ENCODE data around the gene SHISA6.

SHISA6 gene

GRCh38 chr17:11446316-11446715 lies 205.3 kb downstream of the SHISA6 start:
- Mint-ChIP-seq H3K27ac (no peak overlapping the region), H3K9me3 (peaks cover 27% of the 10 kb centered on the region), H3K4me3 (no peak overlapping the region), H3K4me1 (ENCODE audit: low read depth) (no peaks in the 10 kb centered on the region), H3K27me3 (ENCODE audit: low read depth) (no peaks in the 10 kb centered on the region), H3K36me3 (ENCODE audit: low read depth) (no peaks in the 10 kb centered on the region)

DNA sequence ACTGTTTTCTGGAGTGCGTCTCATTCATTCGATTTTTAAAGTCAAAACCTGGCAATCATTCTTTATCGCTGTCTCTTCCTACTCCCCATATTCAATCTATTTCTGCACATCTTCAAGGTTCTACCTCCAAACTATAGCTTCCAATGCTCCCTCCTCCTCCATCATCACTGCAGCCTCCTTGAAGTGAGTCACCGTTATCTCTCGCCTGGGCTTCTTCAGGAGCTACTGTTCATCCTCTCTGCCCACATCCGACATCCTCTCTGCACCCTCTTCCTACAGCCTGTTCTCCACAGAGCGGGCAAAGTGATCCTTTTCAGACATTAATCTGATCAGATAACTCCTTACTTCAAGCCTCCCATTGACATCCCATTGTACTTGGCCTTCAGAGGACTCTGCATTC lies 213.1 kb downstream of the SHISA6 start:
- no peaks in the 10 kb centered on the region for H3K4me1 Mint-ChIP-seq (ENCODE audit: low read depth)
- H3K27me3 Mint-ChIP-seq (ENCODE audit: low read depth) = no peaks in the 10 kb centered on the region
- no peak overlapping the region for H3K27ac Mint-ChIP-seq
- peaks cover 36% of the 10 kb centered on the region for H3K9me3 Mint-ChIP-seq
- H3K4me3 Mint-ChIP-seq = no peak overlapping the region
- no peaks in the 10 kb centered on the region for H3K36me3 Mint-ChIP-seq (ENCODE audit: low read depth)

GRCh38 chr17:11458279-11458678 lies 217.3 kb downstream of the SHISA6 start:
- Mint-ChIP-seq H3K4me3 (no peak overlapping the region), H3K27me3 (ENCODE audit: low read depth) (no peaks in the 10 kb centered on the region), H3K4me1 (ENCODE audit: low read depth) (no peaks in the 10 kb centered on the region), H3K9me3 (peaks cover 25% of the 10 kb centered on the region), H3K36me3 (ENCODE audit: low read depth) (no peaks in the 10 kb centered on the region), H3K27ac (no peak overlapping the region)

DNA sequence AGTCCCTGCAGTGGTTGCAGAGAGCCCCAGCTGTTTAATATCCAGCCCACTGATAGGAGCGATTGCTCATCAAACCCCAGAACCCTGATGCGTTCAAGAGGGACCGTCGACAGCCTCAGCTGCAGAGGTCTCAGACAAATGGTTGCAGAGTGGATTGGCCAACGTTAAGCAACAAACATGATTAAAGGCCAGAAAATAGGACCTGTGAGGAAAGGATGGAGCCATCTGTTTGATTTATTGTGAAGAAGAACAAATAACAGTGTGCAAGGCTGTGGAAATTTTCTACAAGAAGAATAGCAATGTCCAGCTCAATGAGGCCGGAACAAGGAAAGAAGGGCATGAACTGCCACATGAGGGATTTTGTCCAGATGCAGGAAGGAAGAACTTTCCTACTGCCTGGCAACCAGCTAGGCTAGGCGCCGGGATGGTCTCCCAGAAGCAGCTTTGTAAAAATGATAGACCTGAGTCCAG lies 218.9 kb downstream of the SHISA6 start:
- no peaks in the 10 kb centered on the region for H3K27me3 Mint-ChIP-seq (ENCODE audit: low read depth)
- H3K4me1 Mint-ChIP-seq (ENCODE audit: low read depth) = no peaks in the 10 kb centered on the region
- peaks cover 13% of the 10 kb centered on the region for H3K9me3 Mint-ChIP-seq
- H3K4me3 Mint-ChIP-seq = no peak overlapping the region
- no peaks in the 10 kb centered on the region for H3K36me3 Mint-ChIP-seq (ENCODE audit: low read depth)
- no peak overlapping the region for H3K27ac Mint-ChIP-seq

DNA sequence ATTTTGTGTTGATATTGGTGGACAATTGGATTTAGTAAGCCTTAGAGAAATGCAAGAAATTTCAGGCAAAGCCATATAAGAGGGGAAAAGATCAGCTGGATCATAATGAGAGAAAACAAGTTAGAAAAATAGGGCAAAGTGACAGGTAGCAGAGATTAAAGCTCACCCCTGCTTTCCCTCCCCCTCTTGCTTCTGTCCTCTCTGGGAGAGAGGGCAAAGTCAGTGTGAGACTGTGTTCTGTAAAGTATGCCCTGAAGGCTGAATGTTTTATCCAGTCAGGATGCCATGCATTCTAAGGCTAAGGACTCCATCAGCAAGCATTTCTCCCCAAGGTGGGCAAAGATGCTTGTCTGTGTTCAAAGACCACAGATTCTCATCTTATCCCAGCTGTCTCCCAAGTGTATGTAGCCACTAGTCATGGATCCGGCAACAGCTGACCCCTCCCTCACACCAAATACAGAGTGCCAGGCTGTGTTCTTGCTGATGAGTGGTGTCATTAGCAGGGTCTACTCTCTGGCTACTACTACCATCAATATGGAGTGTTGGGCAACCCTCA lies 221.1 kb downstream of the SHISA6 start:
- no peaks in the 10 kb centered on the region for H3K27me3 Mint-ChIP-seq (ENCODE audit: low read depth)
- H3K4me1 Mint-ChIP-seq (ENCODE audit: low read depth) = no peaks in the 10 kb centered on the region
- peaks cover 19% of the 10 kb centered on the region for H3K9me3 Mint-ChIP-seq
- H3K4me3 Mint-ChIP-seq = no peak overlapping the region
- H3K36me3 Mint-ChIP-seq (ENCODE audit: low read depth) = no peaks in the 10 kb centered on the region
- no peak overlapping the region for H3K27ac Mint-ChIP-seq

- no peak overlapping the region for H3K27ac Mint-ChIP-seq
- H3K4me1 Mint-ChIP-seq (ENCODE audit: low read depth) = no peaks in the 10 kb centered on the region
- no peaks in the 10 kb centered on the region for H3K36me3 Mint-ChIP-seq (ENCODE audit: low read depth)
- peaks cover 15% of the 10 kb centered on the region for H3K9me3 Mint-ChIP-seq
- H3K27me3 Mint-ChIP-seq (ENCODE audit: low read depth) = no peaks in the 10 kb centered on the region
- no peak overlapping the region for H3K4me3 Mint-ChIP-seq
These were observed 226.6 kb downstream of the SHISA6 start for GRCh38 chr17:11467639-11468038.

DNA sequence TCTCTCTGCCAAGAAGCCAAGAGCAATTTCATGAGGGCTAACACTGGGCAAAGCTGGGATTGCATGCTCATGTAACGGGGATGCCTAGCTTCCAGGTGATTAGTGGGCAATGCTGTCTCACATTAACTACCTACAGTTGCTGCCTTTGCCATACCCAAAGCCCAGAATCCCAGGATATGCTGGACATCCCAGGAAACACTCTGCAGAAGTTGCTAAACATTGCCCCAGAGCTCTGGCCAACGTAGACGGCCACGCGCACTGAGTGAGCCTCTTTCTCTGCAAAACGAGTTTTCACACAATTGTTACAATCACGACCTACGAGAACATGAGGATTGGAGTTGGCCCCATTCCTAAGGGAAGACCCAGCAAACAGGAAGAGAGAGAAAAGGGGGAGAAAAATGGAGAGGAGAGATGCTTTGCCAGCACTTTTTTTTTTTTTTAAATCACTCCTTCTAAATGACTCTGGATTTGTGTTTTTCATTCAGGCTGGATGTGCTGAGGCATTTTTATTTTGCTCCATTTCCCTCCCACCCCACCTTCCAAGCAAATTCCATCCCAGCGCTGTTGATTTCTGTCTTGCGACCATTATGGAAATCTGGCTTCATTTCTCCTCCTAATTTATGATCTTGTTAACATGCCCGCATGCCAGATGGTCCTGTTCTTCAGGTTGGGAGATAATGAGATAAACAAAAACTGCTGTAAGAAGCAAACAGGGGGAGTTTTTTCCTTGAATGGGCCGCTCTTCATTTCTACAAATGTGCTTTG lies 244.5 kb downstream of the SHISA6 start:
- Mint-ChIP-seq H3K36me3 (ENCODE audit: low read depth) (no peaks in the 10 kb centered on the region), H3K27ac (no peak overlapping the region), H3K27me3 (ENCODE audit: low read depth) (no peaks in the 10 kb centered on the region), H3K4me1 (ENCODE audit: low read depth) (no peaks in the 10 kb centered on the region), H3K9me3 (peaks cover 22% of the 10 kb centered on the region), H3K4me3 (no peak overlapping the region)

GRCh38 chr17:11486101-11486867 lies 245.3 kb downstream of the SHISA6 start:
- H3K27ac Mint-ChIP-seq = no peak overlapping the region
- no peak overlapping the region for H3K4me3 Mint-ChIP-seq
- H3K36me3 Mint-ChIP-seq (ENCODE audit: low read depth) = no peaks in the 10 kb centered on the region
- no peaks in the 10 kb centered on the region for H3K4me1 Mint-ChIP-seq (ENCODE audit: low read depth)
- no peaks in the 10 kb centered on the region for H3K27me3 Mint-ChIP-seq (ENCODE audit: low read depth)
- peaks cover 24% of the 10 kb centered on the region for H3K9me3 Mint-ChIP-seq

GRCh38 chr17:11486868-11487310 lies 245.9 kb downstream of the SHISA6 start:
- H3K9me3 Mint-ChIP-seq = peaks cover 24% of the 10 kb centered on the region
- H3K4me1 Mint-ChIP-seq (ENCODE audit: low read depth) = no peaks in the 10 kb centered on the region
- H3K27me3 Mint-ChIP-seq (ENCODE audit: low read depth) = no peaks in the 10 kb centered on the region
- H3K4me3 Mint-ChIP-seq = no peak overlapping the region
- H3K36me3 Mint-ChIP-seq (ENCODE audit: low read depth) = no peaks in the 10 kb centered on the region
- no peak overlapping the region for H3K27ac Mint-ChIP-seq

DNA sequence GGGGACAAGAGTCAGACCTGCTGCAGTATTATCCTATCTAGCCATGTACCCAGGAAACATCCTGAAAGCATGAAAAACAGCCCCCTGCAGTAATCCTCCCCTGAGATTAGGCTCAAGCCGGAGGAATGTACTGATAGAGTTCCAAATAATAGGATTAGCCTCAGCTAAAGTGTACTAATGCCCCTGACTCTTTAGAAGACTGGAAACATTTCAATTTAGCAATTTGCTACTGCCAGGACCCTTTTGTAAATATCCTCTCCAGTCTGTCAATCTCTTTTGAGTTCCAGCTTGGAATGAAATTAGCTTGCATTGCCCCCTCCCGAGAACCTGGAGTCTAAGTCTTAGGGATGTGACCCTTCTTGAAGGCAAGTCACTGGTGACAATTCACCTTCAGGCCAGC lies 246.5 kb downstream of the SHISA6 start:
- Mint-ChIP-seq H3K27me3 (ENCODE audit: low read depth) (no peaks in the 10 kb centered on the region), H3K4me1 (ENCODE audit: low read depth) (no peaks in the 10 kb centered on the region), H3K4me3 (no peak overlapping the region), H3K27ac (no peak overlapping the region), H3K9me3 (peaks cover 24% of the 10 kb centered on the region), H3K36me3 (ENCODE audit: low read depth) (no peaks in the 10 kb centered on the region)

GRCh38 chr17:11488407-11488806 lies 247.4 kb downstream of the SHISA6 start:
- no peaks in the 10 kb centered on the region for H3K36me3 Mint-ChIP-seq (ENCODE audit: low read depth)
- H3K4me1 Mint-ChIP-seq (ENCODE audit: low read depth) = no peaks in the 10 kb centered on the region
- peaks cover 24% of the 10 kb centered on the region for H3K9me3 Mint-ChIP-seq
- no peaks in the 10 kb centered on the region for H3K27me3 Mint-ChIP-seq (ENCODE audit: low read depth)
- no peak overlapping the region for H3K27ac Mint-ChIP-seq
- no peak overlapping the region for H3K4me3 Mint-ChIP-seq

DNA sequence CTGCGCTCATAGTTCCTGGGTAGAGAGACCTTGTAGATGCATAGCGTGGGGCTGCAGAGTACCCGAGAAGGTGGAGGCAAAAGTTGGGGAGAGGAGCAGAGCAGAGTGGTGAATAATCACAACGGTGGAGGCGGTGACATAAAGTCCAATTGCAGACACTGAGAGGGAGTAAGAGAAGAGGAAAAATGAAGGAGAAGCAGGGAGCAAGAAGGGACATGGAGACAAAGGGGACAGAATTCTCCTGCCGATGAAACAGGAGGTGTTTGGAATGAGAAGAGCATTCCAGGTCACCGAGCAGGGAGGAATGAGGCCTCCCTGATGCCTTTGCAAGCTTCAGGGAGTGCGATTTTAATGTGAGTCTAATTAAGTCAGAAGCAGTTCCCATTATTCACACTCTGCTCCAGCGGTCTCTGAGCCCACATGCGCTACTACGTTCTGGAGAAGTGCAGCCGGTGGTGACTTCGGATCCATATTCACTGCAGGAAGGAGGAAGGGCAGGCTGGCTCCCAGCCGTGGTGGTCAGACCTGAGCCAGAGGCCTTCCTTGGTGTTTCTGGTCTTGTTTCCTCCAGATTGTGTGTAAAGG lies 249.2 kb downstream of the SHISA6 start:
- no peaks in the 10 kb centered on the region for H3K4me1 Mint-ChIP-seq (ENCODE audit: low read depth)
- H3K27me3 Mint-ChIP-seq (ENCODE audit: low read depth) = no peaks in the 10 kb centered on the region
- H3K9me3 Mint-ChIP-seq = peaks cover 29% of the 10 kb centered on the region
- H3K4me3 Mint-ChIP-seq = no peak overlapping the region
- no peaks in the 10 kb centered on the region for H3K36me3 Mint-ChIP-seq (ENCODE audit: low read depth)
- no peak overlapping the region for H3K27ac Mint-ChIP-seq

DNA sequence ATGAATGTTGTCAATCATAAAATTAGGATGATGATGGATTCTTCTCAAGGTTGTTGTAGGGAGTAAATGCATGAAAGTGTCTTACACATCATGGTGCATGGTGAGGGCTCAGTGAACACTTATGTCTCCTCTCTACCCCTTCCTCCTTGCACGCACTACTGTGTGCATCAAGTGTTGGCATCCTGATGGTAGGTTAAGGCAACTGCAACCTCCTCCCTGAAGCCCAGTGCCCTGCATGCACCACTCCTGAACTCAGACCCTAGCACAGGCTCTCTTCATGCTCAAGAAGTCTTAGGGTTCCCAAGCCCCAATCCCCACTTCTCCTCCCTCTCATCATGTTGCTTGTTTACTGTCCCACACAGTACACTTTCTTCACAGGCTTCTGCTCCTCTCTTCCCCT lies 251.5 kb downstream of the SHISA6 start:
- Mint-ChIP-seq H3K4me1 (ENCODE audit: low read depth) (no peaks in the 10 kb centered on the region), H3K9me3 (peaks cover 32% of the 10 kb centered on the region), H3K27ac (no peak overlapping the region), H3K4me3 (no peak overlapping the region), H3K36me3 (ENCODE audit: low read depth) (no peaks in the 10 kb centered on the region), H3K27me3 (ENCODE audit: low read depth) (no peaks in the 10 kb centered on the region)

DNA sequence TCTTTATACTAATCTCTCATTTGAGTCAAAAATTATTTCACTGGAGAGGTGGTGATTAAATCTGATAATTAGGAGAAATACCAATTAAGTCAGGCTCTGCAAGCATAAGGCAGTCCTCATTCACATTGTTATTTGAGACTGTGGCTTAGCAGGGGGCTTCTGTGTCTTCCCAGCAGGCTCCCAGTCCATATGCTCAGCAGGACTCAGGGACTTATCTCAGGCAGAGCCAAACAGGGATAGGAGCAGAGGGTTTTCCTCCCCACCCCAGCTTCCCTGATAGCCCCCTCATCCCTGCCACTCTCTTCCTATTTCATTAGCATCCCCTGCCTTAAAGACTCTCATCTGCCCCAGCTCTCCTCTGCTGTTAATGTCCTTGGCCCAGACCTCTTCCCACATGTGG lies 252.9 kb downstream of the SHISA6 start:
- Mint-ChIP-seq H3K4me3 (no peak overlapping the region), H3K36me3 (ENCODE audit: low read depth) (no peaks in the 10 kb centered on the region), H3K27me3 (ENCODE audit: low read depth) (no peaks in the 10 kb centered on the region), H3K4me1 (ENCODE audit: low read depth) (no peaks in the 10 kb centered on the region), H3K27ac (no peak overlapping the region), H3K9me3 (peaks cover 36% of the 10 kb centered on the region)

Data from T-helper 1 cell treated with Interleukin-12 subunit alpha and Interleukin-12 subunit beta and Interleukin-4 antibody, amounts not matched to agents 30 μg/mL and 1 μg/mL, for 36 hours (primary cell).